ENCODE measurements around the gene ASIC4. TPM values are rescaled to one million over a fixed set of nuclear protein-coding genes. Genes with fewer than 3 reads are reported as not detected.

Gene ASIC4
- total and polyA plus RNA-seq, 2 of the 8 experiments (the other 6 are each of a cell fraction or from before 2014, with no cell fraction given): 0.12 to 0.22 TPM

DNA sequence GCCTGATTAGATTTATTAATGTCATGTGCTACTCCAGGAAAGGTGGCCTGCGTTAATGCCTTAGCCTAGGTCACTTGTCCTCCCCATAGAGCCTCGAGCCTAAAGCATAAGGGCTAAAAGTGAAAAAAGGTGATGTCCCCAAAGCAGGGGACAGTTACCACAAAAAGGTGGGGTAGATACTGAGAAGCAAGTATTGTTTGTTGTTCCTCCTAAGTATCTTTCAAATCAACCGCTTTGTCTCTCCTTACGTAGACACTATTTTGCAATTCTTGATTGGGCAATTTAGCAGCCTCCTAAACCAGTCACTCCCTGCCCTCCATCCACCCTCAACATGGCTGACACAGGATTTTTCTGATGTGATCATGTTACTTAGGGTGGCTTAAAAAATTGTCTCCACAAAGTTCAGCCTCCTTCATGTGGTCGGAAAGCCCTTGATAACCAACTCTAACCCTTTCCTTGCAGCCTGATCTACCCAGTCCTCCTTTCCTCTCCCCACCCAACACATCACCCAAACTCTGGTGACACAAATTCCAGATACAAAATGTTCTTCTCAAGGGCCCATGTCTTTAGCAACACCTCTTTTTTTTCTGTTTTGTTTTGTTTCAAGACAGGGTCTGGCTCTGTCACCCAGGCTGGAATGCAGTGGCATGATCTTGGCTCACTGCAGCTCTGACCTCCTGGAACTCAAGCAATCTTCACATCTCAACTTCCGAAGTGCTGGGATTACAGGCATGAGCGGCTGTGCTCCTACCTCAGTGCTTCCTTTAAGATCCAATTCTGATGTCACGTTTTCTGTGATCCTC, 64.7 kb downstream of the ASIC4 start (continued):
- TF ChIP-seq SIN3A (conservative IDR thresholded peaks at IDR 0.05 in 1 of 2, IDR thresholded peaks at IDR 0.05 in 1 of 2; ENCODE audit: low read depth in 1 of 2, low read length in 2 of 2) (no peak), JUN (IDR thresholded peaks at IDR 0.05; ENCODE audit: low read depth, low read length) (no peak), BACH1 (IDR thresholded peaks at IDR 0.05; ENCODE audit: low read length) (no peak), KDM5A (IDR thresholded peaks at IDR 0.05; ENCODE audit: low read length) (no peak)
